GM12878 (cell line): ENCODE data around the gene CATSPER3. TPM values are rescaled to one million over a fixed set of nuclear protein-coding genes. Genes with fewer than 3 reads are reported as not detected.

ENCODE experiments used
- ATAC-seq: fragments of 200-7000 bp; cut with Tn5 transposase; 3 replicates; pipeline ENCODE4 v1.9.1; 2020; ENCODE audit warnings: mild to moderate bottlenecking, moderate library complexity
- BruUV-seq: library from RNA; stranded (reverse); fragments of 400-500 nt; replicated peaks from 2 replicates; lab custom pipeline; 2021; lab: Mats Ljungman, UMichigan
- CTCF ChIA-PET: fragments of 300-600 bp; sonication (Branson Sonifier 250); formaldehyde crosslinking; extraction: SDS; loops from one replicate; lab custom pipeline; 2021; ENCODE audit warnings: inconsistent platforms; lab: Yijun Ruan, JAX
- POLR2A ChIA-PET: fragments of 350-600 bp; formaldehyde crosslinking; extraction: SDS; loops from one replicate; lab custom pipeline; 2021; ENCODE audit warnings: inconsistent platforms; lab: Charles Lee
- RAD21 ChIA-PET: fragments of 300-600 bp; sonication (Branson Sonifier 250); formaldehyde crosslinking; loops from one replicate; lab custom pipeline; 2023; ENCODE audit warnings: antibody characterized with exemption; ENCODE audit not compliant: unreplicated experiment; lab: Charles Lee
- SMC1A ChIA-PET: fragments of 300-600 bp; sonication (Branson Sonifier 250); formaldehyde crosslinking; loops from one replicate; lab custom pipeline; 2023; ENCODE audit not compliant: unreplicated experiment, uncharacterized antibody; lab: Charles Lee
- DNase-seq: peaks from one replicate; pipeline ENCODE4 v3.0.0-alpha.2; 2011; ENCODE audit warnings: low read depth, low spot score
- FAIRE-seq: peaks from 3 replicates; lab custom pipeline; 2011; peaks lifted over from hg19 to GRCh38; lab: Jason Lieb, UNC
- H2AFZ ChIP-seq: 2 replicates; pipeline ENCODE4 v1.6.0; 2011; ENCODE audit warnings: low read depth, low read length, control low read depth; ENCODE audit not compliant: control insufficient read depth
- H3K27ac ChIP-seq: 2 replicates; pipeline ENCODE4 v1.5.1; 2011; ENCODE audit warnings: control low read depth; ENCODE audit not compliant: control insufficient read depth, insufficient read depth
- H3K27me3 ChIP-seq, 2 experiments: replicated peaks in 1 of 2; 2 replicates each; pipeline versions ENCODE4 v1.6.0 to v1.6.1; 2011; ENCODE audit warnings: low read length in 1 of 2; ENCODE audit not compliant: control insufficient read depth in 2 of 2, insufficient read depth in 2 of 2
- H3K36me3 ChIP-seq, 2 experiments: 2 replicates each; pipeline ENCODE4 v1.5.1; 2011; ENCODE audit warnings: low read length in 1 of 2; ENCODE audit not compliant: control insufficient read depth in 2 of 2, insufficient read depth in 2 of 2
- H3K4me1 ChIP-seq: 2 replicates; pipeline ENCODE4 v1.6.1; 2011; ENCODE audit warnings: mild to moderate bottlenecking, low read length, moderate library complexity, mixed read lengths; ENCODE audit not compliant: control insufficient read depth, insufficient read depth
- H3K4me2 ChIP-seq: 2 replicates; pipeline ENCODE4 v1.6.0; 2011; ENCODE audit warnings: control low read depth; ENCODE audit not compliant: control insufficient read depth, insufficient read depth
- H3K4me3 ChIP-seq: fragments of 200-600 bp; sonication (generic); 2 replicates; pipeline ENCODE4 v1.5.1; 2016
- H3K79me2 ChIP-seq: 2 replicates; pipeline ENCODE4 v1.6.0; 2011; ENCODE audit warnings: low read length; ENCODE audit not compliant: control insufficient read depth, insufficient read depth
- H3K9ac ChIP-seq: 2 replicates; pipeline ENCODE4 v1.8.0; 2011; ENCODE audit warnings: low read length, control low read depth, mixed read lengths; ENCODE audit not compliant: control insufficient read depth, insufficient read depth
- H3K9me3 ChIP-seq: replicated peaks from 3 replicates; pipeline ENCODE4 v1.5.1; 2011; ENCODE audit warnings: mild to moderate bottlenecking, low read length; ENCODE audit not compliant: control insufficient read depth, insufficient read depth
- H4K20me1 ChIP-seq: 2 replicates; pipeline ENCODE4 v1.6.0; 2011; ENCODE audit not compliant: control insufficient read depth, insufficient read depth
- ASH2L ChIP-seq: fragments of 300-600, 200-600 bp; sonication (generic); IDR thresholded peaks from 2 replicates; pipeline ENCODE4 v1.6.1; 2017; ENCODE audit warnings: low read depth, mild to moderate bottlenecking, borderline replicate concordance
- BRCA1 ChIP-seq: IDR thresholded peaks from 2 replicates; pipeline ENCODE4 v1.6.1; 2011; ENCODE audit warnings: low read depth, low read length, improper control_type of control experiment
- EP300 ChIP-seq, 2 experiments: fragments of 150-350 bp in 1 of 2; IDR thresholded peaks; 2 replicates each; pipeline ENCODE4 v1.6.1; 2011 to 2012; ENCODE audit warnings: low read depth in 2 of 2, low read length in 2 of 2, borderline replicate concordance in 1 of 2, improper control_type of control experiment in 1 of 2, inconsistent platforms in 1 of 2; ENCODE audit not compliant: control insufficient read depth in 1 of 2
- HDAC6 ChIP-seq: fragments of 200-600 bp; sonication (generic); IDR thresholded peaks from one replicate; pipeline ENCODE4 v1.8.0; 2017; ENCODE audit warnings: antibody characterized with exemption; ENCODE audit not compliant: unreplicated experiment
- IRF3 ChIP-seq: fragments of 450-650 bp; IDR thresholded peaks from 2 replicates; pipeline ENCODE4 v1.6.1; 2014; ENCODE audit warnings: mild to moderate bottlenecking
- MEF2B ChIP-seq: fragments of 450-650 bp; IDR thresholded peaks from 2 replicates; pipeline ENCODE4 v1.6.1; 2018; ENCODE audit warnings: mild to moderate bottlenecking, moderate library complexity; ENCODE audit not compliant: partially characterized antibody, poor library complexity, severe bottlenecking
- NBN ChIP-seq: fragments of 450-650 bp; IDR thresholded peaks from 2 replicates; pipeline ENCODE4 v1.6.1; 2016
- NFYA ChIP-seq: IDR thresholded peaks from 2 replicates; pipeline ENCODE4 v1.6.1; 2011; ENCODE audit warnings: low read depth, mild to moderate bottlenecking, low read length, improper control_type of control experiment, borderline replicate concordance
- NR2C2 ChIP-seq: IDR thresholded peaks from 2 replicates; pipeline ENCODE4 v1.6.1; 2011; ENCODE audit warnings: borderline replicate concordance, low read depth; ENCODE audit not compliant: control insufficient read depth, insufficient read length
- NRF1 ChIP-seq: conservative IDR thresholded peaks from 2 replicates; pipeline ENCODE4 v1.6.1; 2011; ENCODE audit warnings: mild to moderate bottlenecking, low read depth, low read length, improper control_type of control experiment
- PKNOX1 ChIP-seq: fragments of 450-650 bp; IDR thresholded peaks from 2 replicates; pipeline ENCODE4 v1.6.1; 2016; ENCODE audit warnings: mild to moderate bottlenecking
- POLR2AphosphoS2 ChIP-seq: IDR thresholded peaks from 2 replicates; pipeline ENCODE4 v1.6.1; 2011; ENCODE audit warnings: low read depth, mild to moderate bottlenecking, low read length, improper control_type of control experiment, moderate library complexity
- SUZ12 ChIP-seq: fragments of 200-600 bp; sonication (generic); IDR thresholded peaks from one replicate; pipeline ENCODE4 v1.6.1; 2018; ENCODE audit warnings: antibody characterized with exemption, mild to moderate bottlenecking; ENCODE audit not compliant: unreplicated experiment
- TBL1XR1 ChIP-seq: IDR thresholded peaks from 2 replicates; pipeline ENCODE4 v1.6.1; 2012; ENCODE audit warnings: low read depth, low read length, improper control_type of control experiment
- WRNIP1 ChIP-seq: IDR thresholded peaks from 2 replicates; pipeline ENCODE4 v1.6.1; 2011; ENCODE audit warnings: low read depth, low read length, improper control_type of control experiment, borderline replicate concordance
- ZBTB11 ChIP-seq: fragments of 450-650 bp; formaldehyde crosslinking; IDR thresholded peaks from 2 replicates; pipeline ENCODE4 v1.5.0; 2022; ENCODE audit warnings: mild to moderate bottlenecking, missing genetic modification characterization
- WGBS: methylation state at CpG from one replicate; pipeline ENCODE4 v1.1.6; 2016; ENCODE audit warnings: low lambda C conversion rate; ENCODE audit not compliant: insufficient replicate concordance, insufficient coverage; ENCODE audit errors: missing lambda C conversion rate; 5-methylcytosine and 5-hydroxymethylcytosine counted together
- in situ Hi-C: fragments of 300-500 bp; cut with MboI; formaldehyde crosslinking; loops from 9 replicates; pipeline ENCODE4 v1.14.3; 2018; ENCODE audit warnings: mixed read lengths
- intact Hi-C: fragments of 100-400 bp; cut with micrococcal nuclease; formaldehyde crosslinking; loops from one replicate; pipeline ENCODE4 v1.14.2; 2022; ENCODE audit not compliant: unreplicated experiment
- polyA plus RNA-seq, 11 experiments: library from polyadenylated mRNA; depleted of rRNA in 4 of 11; unstranded in 6 of 11; stranded (reverse) in 5 of 11; fragments of >200 nt; fragmentation: Nextera tagmentation in 4 of 11; fragmentation: Illumina TruSeq in 1 of 11; extraction: Ambion mirVana in 4 of 11; extraction: Trizol in 1 of 11; gene quantifications; 1 replicate in 1 of 11; 2 replicates in 10 of 11; pipeline versions ENCODE4 v1.2.1 to v1.2.3, GENCODE V29; 2011 to 2016; ENCODE audit warnings: inconsistent platforms in 2 of 11, missing spikeins in 2 of 11, low read depth in 1 of 11
- total RNA-seq, 4 experiments: library from RNA; depleted of rRNA in 3 of 4; stranded (reverse); fragments of >200 nt in 3 of 4; fragmentation: Illumina TruSeq in 1 of 4; extraction: Trizol in 1 of 4; gene quantifications; 2 replicates each; pipeline versions ENCODE4 v1.2.1 to v1.2.3, GENCODE V29; 2013 to 2021

The CATSPER3 gene
- total and polyA plus RNA-seq, 10 of the 15 experiments (the other 5 are each of a cell fraction or from before 2014, with no cell fraction given), result 0.06 to 0.38 (median 0.13) TPM; not detected in 4

- TF ChIP-seq ZBTB11 (CRISPR knock-in tag), result no peak
- TF ChIP-seq, all 136 proteins: peak for 2
Observed at GRCh38 chr5:135032999-135033861, 65.5 kb downstream of the CATSPER3 start (continued).

GRCh38 chr5:135033901-135034235 is 66.2 kb downstream of the CATSPER3 start, which contains the start of gene PITX1:
TSS of gene PITX1 (minus strand) at chr5:135034228. CDS start at chr5:135033881, 347 bp downstream.
- Histone ChIP-seq H3K9ac (no peak within 1 kb of the TSS), H3K4me1 (no peaks in the 10 kb centered on the region), H3K4me2 (peak within 1 kb of the TSS; percentile 85), H3K9me3 (peaks cover 4% of the 10 kb centered on the region; the same call in 2 of the 3 replicates), H4K20me1 (peaks cover 2% of the 10 kb centered on the region; the same call in 1 of the 2 replicates), H3K4me3 (peak within 1 kb of the TSS; percentile 58), H3K27me3 (peaks cover 33 to 48% of the 10 kb centered on the region in 2 experiments), H2AFZ (no peak within 1 kb of the TSS), H3K79me2 (no peaks in the 10 kb centered on the region), H3K27ac (no peak within 1 kb of the TSS), H3K36me3 (no peaks in the 10 kb centered on the region)
- CTCF ChIA-PET, result no interaction called here
- SMC1A ChIA-PET, result no interaction called here
- WGBS, result 2% methylated on average over 34 of the region's 49 CpGs
- no peak for FAIRE-seq
- in situ Hi-C loops (no loop called here), intact Hi-C loops (no loop called here)
- POLR2A ChIA-PET, result no interaction called here
- BruUV-seq, result no TSS peak
- RAD21 ChIA-PET, result no interaction called here
- no peak for DNase-seq
- ATAC-seq, result no peak
- TF ChIP-seq MEF2B, result no peak
- TF ChIP-seq PKNOX1, result no peak
- peak; percentile 24 for TF ChIP-seq SUZ12
- TF ChIP-seq EP300 (IDR thresholded peaks at IDR 0.05; ENCODE audit: borderline replicate concordance in 1 of 2, control insufficient read depth in 1 of 2, low read depth in 2 of 2, low read length in 2 of 2), result no peak
- TF ChIP-seq HDAC6, result peak; percentile 27
- no peak for TF ChIP-seq IRF3
- no peak for TF ChIP-seq NBN
- TF ChIP-seq NR2C2, result no peak
- no peak for TF ChIP-seq TBL1XR1
- no peak for TF ChIP-seq BRCA1
- TF ChIP-seq ASH2L, result no peak
- no peak for TF ChIP-seq POLR2AphosphoS2
- TF ChIP-seq WRNIP1, result no peak
- no peak for TF ChIP-seq NRF1
- TF ChIP-seq NFYA, result no peak
